Keratinocyte (primary cell): Measurements from ENCODE around the gene ABCC4. TPM values are rescaled to one million over a fixed set of nuclear protein-coding genes. Genes with fewer than 3 reads are reported as not detected.

Source experiments
- DNase-seq: peaks from one replicate; pipeline ENCODE4 v3.0.0-alpha.2; 2011; ENCODE audit warnings: low read depth, missing footprints, low spot score
- FAIRE-seq: peaks from 2 replicates; lab custom pipeline; 2011; peaks lifted over from hg19 to GRCh38; lab: Jason Lieb, UNC
- H2AFZ ChIP-seq: 2 replicates; pipeline ENCODE4 v1.6.0; 2012; ENCODE audit warnings: low read length, control low read depth, inconsistent platforms; ENCODE audit not compliant: control insufficient read depth
- H3K27ac ChIP-seq: 2 replicates; pipeline ENCODE4 v1.5.1; 2011; ENCODE audit warnings: low read length; ENCODE audit not compliant: control insufficient read depth, insufficient read depth
- H3K27me3 ChIP-seq: 3 replicates; pipeline ENCODE4 v1.6.0; 2011; ENCODE audit warnings: low read length; ENCODE audit not compliant: control insufficient read depth, insufficient read depth; ENCODE audit errors: extremely low read depth
- H3K36me3 ChIP-seq, 2 experiments: 2 replicates in 1 of 2; 3 replicates in 1 of 2; pipeline ENCODE4 v1.5.1; 2011; ENCODE audit warnings: low read length in 2 of 2, mild to moderate bottlenecking in 1 of 2; ENCODE audit not compliant: control insufficient read depth in 2 of 2, insufficient read depth in 2 of 2; ENCODE audit errors: extremely low read depth in 1 of 2
- H3K4me1 ChIP-seq: 3 replicates; pipeline ENCODE4 v1.5.1; 2011; ENCODE audit warnings: low read length; ENCODE audit not compliant: control insufficient read depth, insufficient read depth; ENCODE audit errors: extremely low read depth
- H3K4me2 ChIP-seq: 3 replicates; pipeline ENCODE4 v1.6.0; 2011; ENCODE audit warnings: low read depth, low read length; ENCODE audit not compliant: control insufficient read depth, insufficient read depth; ENCODE audit errors: extremely low read depth
- H3K4me3 ChIP-seq, 3 experiments: fragments of 200-600 bp in 1 of 3; sonication (generic) in 1 of 3; 2 replicates in 2 of 3; 3 replicates in 1 of 3; pipeline ENCODE4 v1.5.1; 2011 to 2016; ENCODE audit warnings: low read length in 3 of 3, mild to moderate bottlenecking in 3 of 3, control low read depth in 2 of 3, inconsistent platforms in 1 of 3, low read depth in 1 of 3, mixed read lengths in 1 of 3, mixed run types in 1 of 3, moderate library complexity in 1 of 3; ENCODE audit not compliant: control insufficient read depth in 2 of 3, insufficient read depth in 2 of 3; ENCODE audit errors: extremely low read depth in 1 of 3
- H3K79me2 ChIP-seq: 2 replicates; pipeline ENCODE4 v1.6.0; 2012; ENCODE audit warnings: low read length; ENCODE audit not compliant: control insufficient read depth, insufficient read depth
- H3K9ac ChIP-seq: 3 replicates; pipeline ENCODE4 v1.6.0; 2011; ENCODE audit warnings: low read length; ENCODE audit not compliant: control insufficient read depth, insufficient read depth; ENCODE audit errors: extremely low read depth
- H3K9me1 ChIP-seq: 3 replicates; pipeline ENCODE4 v1.6.0; 2011; ENCODE audit warnings: low read length; ENCODE audit not compliant: control insufficient read depth, insufficient read depth; ENCODE audit errors: extremely low read depth
- H3K9me3 ChIP-seq: 2 replicates; pipeline ENCODE4 v1.5.1; 2012; ENCODE audit warnings: low read depth, low read length; ENCODE audit not compliant: control insufficient read depth
- H4K20me1 ChIP-seq: 3 replicates; pipeline ENCODE4 v1.6.0; 2011; ENCODE audit warnings: low read length; ENCODE audit not compliant: control insufficient read depth, insufficient read depth; ENCODE audit errors: extremely low read depth
- CTCF ChIP-seq, 3 experiments: IDR thresholded peaks in 1 of 3; conservative IDR thresholded peaks in 1 of 3; optimal IDR thresholded peaks in 1 of 3; 2 replicates in 2 of 3; 3 replicates in 1 of 3; pipeline versions ENCODE3 to v1.5.1; 2011; ENCODE audit warnings: low read length in 3 of 3, mild to moderate bottlenecking in 3 of 3, moderate library complexity in 2 of 3, control low read depth in 1 of 3, inconsistent platforms in 1 of 3; ENCODE audit not compliant: insufficient read depth in 2 of 3; ENCODE audit errors: extremely low read depth in 1 of 3
- EZH2 ChIP-seq: IDR thresholded peaks from one replicate; pipeline ENCODE4 v1.6.1; 2012; ENCODE audit warnings: inconsistent platforms, mild to moderate bottlenecking, low read length, moderate library complexity
- dilution Hi-C: fragments of 300-500 bp; cut with MboI; formaldehyde crosslinking; loops from one replicate; pipeline ENCODE4 v1.7.0; 2020; ENCODE audit warnings: low sequenced_read_pairs; ENCODE audit not compliant: extremely low pct_ligation_motif_present
- polyA plus RNA-seq, 5 experiments: library from polyadenylated mRNA; depleted of rRNA in 3 of 5; stranded (reverse) in 3 of 5; stranded (forward) in 1 of 5; unstranded in 1 of 5; fragments of >200 nt; gene quantifications; 1 replicate in 1 of 5; 2 replicates in 3 of 5; 3 replicates in 1 of 5; pipeline versions ENCODE4 v1.2.1 to v1.2.3, GENCODE V29; 2011 to 2012; ENCODE audit warnings: missing spikeins in 2 of 5, low read depth in 1 of 5, low replicate concordance in 1 of 5

ABCC4 gene
- polyA plus RNA-seq, 1 donor (not counting 4 experiments of a cell fraction or from before 2014, with no cell fraction given) = 13.8 TPM

DNA sequence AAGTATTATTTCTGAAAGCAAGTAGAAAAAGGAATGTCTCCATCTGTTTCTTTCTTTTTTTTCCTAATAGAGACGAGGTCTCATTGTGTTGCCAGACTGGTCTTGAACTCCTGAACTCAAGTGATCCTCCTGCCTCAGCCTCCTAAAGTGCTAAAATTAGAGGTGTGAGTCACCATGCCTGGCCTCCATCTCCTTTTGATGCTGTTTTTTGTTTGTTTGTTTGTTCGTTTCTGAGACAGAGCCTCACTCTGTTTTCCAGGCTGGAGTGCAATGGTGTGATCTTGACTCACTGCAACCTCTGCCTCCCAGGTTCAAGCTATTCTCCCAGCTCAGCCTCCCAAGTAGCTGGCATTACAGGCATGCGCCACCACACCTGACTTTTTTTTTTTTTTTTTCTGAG lies 14.5 kb upstream of the ABCC4 start:
- DNase-seq = no peak
- H3K36me3 ChIP-seq = no peaks in the 10 kb centered on the region
- no peaks in the 10 kb centered on the region for H3K9me1 ChIP-seq
- no peaks in the 10 kb centered on the region for H4K20me1 ChIP-seq
- H3K4me3 ChIP-seq = no peak overlapping the region
- no peak overlapping the region for H3K4me2 ChIP-seq
- no peak overlapping the region for H3K27ac ChIP-seq
- H3K27me3 ChIP-seq = no peaks in the 10 kb centered on the region
- no peaks in the 10 kb centered on the region for H3K9me3 ChIP-seq
- dilution Hi-C loops = no loop called here
- no peak for TF ChIP-seq CTCF (optimal IDR thresholded peaks at IDR 0.05 in 1 of 3, IDR thresholded peaks at IDR 0.05 in 1 of 3, conservative IDR thresholded peaks at IDR 0.05 in 1 of 3; ENCODE audit: extremely low read depth in 1 of 3, insufficient read depth in 2 of 3, low read length in 3 of 3)
- no peak for TF ChIP-seq EZH2
- no peak overlapping the region for H3K9ac ChIP-seq
- H3K4me1 ChIP-seq = no peaks in the 10 kb centered on the region
- FAIRE-seq = no peak
- no peak overlapping the region for H2AFZ ChIP-seq
- no peaks in the 10 kb centered on the region for H3K79me2 ChIP-seq

DNA sequence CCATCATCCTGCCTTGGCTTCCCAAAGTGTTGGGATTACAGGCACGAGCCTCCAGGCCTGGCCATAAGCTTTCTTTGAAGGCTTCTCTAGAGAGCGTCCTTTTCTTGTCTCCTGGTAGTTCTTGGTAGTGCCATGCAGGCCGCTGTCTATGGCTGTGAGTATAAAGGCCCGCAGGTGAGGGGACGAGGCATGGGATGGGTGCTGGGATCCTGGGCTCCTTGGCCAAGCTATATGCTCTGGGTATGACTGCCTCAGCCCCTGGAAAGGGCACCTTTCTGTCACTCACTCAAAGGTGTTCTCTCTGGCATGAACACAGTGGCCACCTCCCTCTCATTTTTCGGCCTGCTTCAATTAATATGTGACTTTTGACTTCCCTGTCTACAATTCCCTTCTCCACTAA lies 6.3 kb upstream of the ABCC4 start:
- TF ChIP-seq CTCF (optimal IDR thresholded peaks at IDR 0.05 in 1 of 3, IDR thresholded peaks at IDR 0.05 in 1 of 3, conservative IDR thresholded peaks at IDR 0.05 in 1 of 3; ENCODE audit: extremely low read depth in 1 of 3, insufficient read depth in 2 of 3, low read length in 3 of 3) (no peak), EZH2 (no peak)
- dilution Hi-C loops = no loop called here
- Histone ChIP-seq H3K27me3 (no peaks in the 10 kb centered on the region), H3K9me3 (no peaks in the 10 kb centered on the region), H3K4me1 (no peaks in the 10 kb centered on the region), H3K4me3 (no peak overlapping the region), H4K20me1 (no peaks in the 10 kb centered on the region), H3K79me2 (no peaks in the 10 kb centered on the region), H3K27ac (no peak overlapping the region), H2AFZ (no peak overlapping the region), H3K4me2 (no peak overlapping the region), H3K36me3 (no peaks in the 10 kb centered on the region), H3K9ac (no peak overlapping the region), H3K9me1 (no peaks in the 10 kb centered on the region)
- DNase-seq = no peak
- FAIRE-seq = no peak
